Stimulated activated CD4-positive, alpha-beta T cell treated with anti-CD3 and anti-CD28 coated beads, Interleukin-12 subunit alpha, Interleukin-12 subunit beta, amount 100 ng/mL, for 24 hours (primary cell): Measurements from ENCODE around the gene OR2B2.
"Not testable (repeated sequence)": the region's sequence is repeated elsewhere in the genome, so short reads cannot be mapped to it uniquely, and the experiment has no call there.

ENCODE experiments used
- DNase-seq, 2 experiments: peaks; one replicate each; pipeline ENCODE4 v3.0.0-alpha.2; 2020; ENCODE audit warnings: low read depth in 2 of 2

OR2B2 gene

GRCh38 chr6:27911956-27912446, at the start of gene OR2B2:
Gene OR2B2, minus strand, starts transcription at chr6:27912396. Its CDS starts 77 bp downstream, at chr6:27912319.
- no peak for DNase-seq

- DNase-seq: no peak
These were observed 45.3 kb upstream of the OR2B2 start for GRCh38 chr6:27957516-27957915.

GRCh38 chr6:27956941-27957340, 44.7 kb upstream of the OR2B2 start, which contains the start of gene OR2B6:
Gene OR2B6, plus strand, starts transcription at chr6:27957241. Its CDS starts 0 bp downstream, at chr6:27957241.
- DNase-seq: no peak

GRCh38 chr6:27951040-27951439, 38.8 kb upstream of the OR2B2 start:
- DNase-seq: no peak

GRCh38 chr6:27948237-27948636, 36.0 kb upstream of the OR2B2 start:
- no peak for DNase-seq

- not testable (repeated sequence) for DNase-seq
These were observed 30.9 kb upstream of the OR2B2 start for GRCh38 chr6:27943072-27943471.

GRCh38 chr6:27940766-27941165, 28.6 kb upstream of the OR2B2 start:
- DNase-seq: no peak

GRCh38 chr6:27931209-27931608, 19.0 kb upstream of the OR2B2 start:
- DNase-seq: no peak

GRCh38 chr6:27929930-27930329, 17.7 kb upstream of the OR2B2 start:
- DNase-seq: not testable (repeated sequence)

- DNase-seq: not testable (repeated sequence)
These were observed 15.8 kb upstream of the OR2B2 start for GRCh38 chr6:27928041-27928440.

- no peak for DNase-seq
These were observed 12.0 kb upstream of the OR2B2 start for GRCh38 chr6:27924179-27924578.

- no peak for DNase-seq
These were observed 10.8 kb upstream of the OR2B2 start for GRCh38 chr6:27922949-27923348.

- DNase-seq: no peak
These were observed 4.2 kb downstream of the OR2B2 start for GRCh38 chr6:27908017-27908416.

GRCh38 chr6:27902335-27903314, 9.6 kb downstream of the OR2B2 start:
- peak; percentile 83 to 87 for DNase-seq

GRCh38 chr6:27901801-27902200, 10.4 kb downstream of the OR2B2 start:
- DNase-seq: no peak

GRCh38 chr6:27900197-27900596, 12.0 kb downstream of the OR2B2 start:
- not testable (repeated sequence) for DNase-seq

- DNase-seq: no peak
These were observed 12.7 kb downstream of the OR2B2 start for GRCh38 chr6:27899543-27899942.

GRCh38 chr6:27897580-27898206, 14.5 kb downstream of the OR2B2 start:
- no peak for DNase-seq

GRCh38 chr6:27896398-27896796, 15.8 kb downstream of the OR2B2 start:
- DNase-seq: no peak

GRCh38 chr6:27894839-27895762, 17.1 kb downstream of the OR2B2 start:
- DNase-seq: peak in 1 of 2 experiments; percentile 42
